Activated T-cell treated with anti-CD3 and anti-CD28 coated beads, Interleukin-2, amount 50 U/mL, for 72 hours (primary cell): Measurements from ENCODE around the gene CRHR1. TPM values are rescaled to one million over a fixed set of nuclear protein-coding genes. Genes with fewer than 3 reads are reported as not detected.

Experiments used
- ATAC-seq, 2 donors: fragments of 150-1000 bp; cut with Tn5 transposase; replicated peaks in 1 of 2; 2 replicates each; pipeline ENCODE4 v1.10.0; 2021; ENCODE audit warnings: moderate library complexity in 2 of 2, mild to moderate bottlenecking in 1 of 2
- DNase-seq, 2 donors: peaks; one replicate each; pipeline ENCODE4 v3.0.0; 2021 to 2022; ENCODE audit warnings: mixed read lengths in 1 of 2
- H3K27ac Mint-ChIP-seq: one replicate; pipeline ENCODE4 v1.8.0; 2022; ENCODE audit warnings: mild to moderate bottlenecking, moderate library complexity, mixed read lengths
- H3K27me3 Mint-ChIP-seq: one replicate; pipeline ENCODE4 v1.8.0; 2022; ENCODE audit warnings: low read depth, mixed read lengths
- H3K36me3 Mint-ChIP-seq, 2 donors: one replicate each; pipeline ENCODE4 v1.8.0; 2022; ENCODE audit warnings: mixed read lengths in 2 of 2, mild to moderate bottlenecking in 1 of 2; ENCODE audit not compliant: insufficient read depth in 2 of 2
- H3K4me1 Mint-ChIP-seq: one replicate; pipeline ENCODE4 v1.8.0; 2022; ENCODE audit warnings: low read depth, mixed read lengths
- H3K4me3 Mint-ChIP-seq, 2 donors: one replicate each; pipeline ENCODE4 v1.8.0; 2022; ENCODE audit warnings: mild to moderate bottlenecking in 2 of 2, mixed read lengths in 2 of 2, moderate library complexity in 2 of 2
- H3K9me3 Mint-ChIP-seq, 2 donors: one replicate each; pipeline ENCODE4 v1.8.0; 2022; ENCODE audit warnings: mixed read lengths in 2 of 2
- total RNA-seq, 2 donors: library from RNA; stranded (reverse); gene quantifications; one replicate each; pipeline ENCODE4 v1.2.3, GENCODE V29; 2022

CRHR1 gene
- total RNA-seq, 2 donors from 2014 or later: not detected

DNA sequence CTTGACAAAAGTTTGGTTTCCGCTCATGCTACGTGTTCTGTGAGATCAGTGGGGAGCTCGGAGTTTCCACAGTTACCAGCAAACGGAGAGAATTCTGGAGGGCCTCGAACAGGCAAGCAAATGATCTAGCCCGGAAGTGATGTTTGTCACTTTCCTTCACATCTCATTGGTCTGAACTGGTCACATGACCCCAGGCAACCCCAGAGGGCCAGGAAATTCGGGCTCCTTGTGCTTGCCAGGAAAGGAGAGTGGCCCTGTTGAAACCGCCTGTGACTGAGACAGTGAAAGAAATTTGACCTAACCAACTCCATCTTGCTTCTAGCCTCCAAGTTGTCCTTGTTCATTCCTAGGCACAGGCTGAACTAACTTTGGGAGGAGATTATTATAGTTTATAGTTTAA, 83.6 kb downstream of the CRHR1 start:
- no peaks in the 10 kb centered on the region for H3K9me3 Mint-ChIP-seq
- peaks cover 17% of the 10 kb centered on the region for H3K4me1 Mint-ChIP-seq
- no peaks in the 10 kb centered on the region for H3K36me3 Mint-ChIP-seq
- H3K27me3 Mint-ChIP-seq: peaks cover 30% of the 10 kb centered on the region
- no peak for DNase-seq
- no peak overlapping the region for H3K27ac Mint-ChIP-seq
- ATAC-seq: no peak
- H3K4me3 Mint-ChIP-seq: no peak overlapping the region

DNA sequence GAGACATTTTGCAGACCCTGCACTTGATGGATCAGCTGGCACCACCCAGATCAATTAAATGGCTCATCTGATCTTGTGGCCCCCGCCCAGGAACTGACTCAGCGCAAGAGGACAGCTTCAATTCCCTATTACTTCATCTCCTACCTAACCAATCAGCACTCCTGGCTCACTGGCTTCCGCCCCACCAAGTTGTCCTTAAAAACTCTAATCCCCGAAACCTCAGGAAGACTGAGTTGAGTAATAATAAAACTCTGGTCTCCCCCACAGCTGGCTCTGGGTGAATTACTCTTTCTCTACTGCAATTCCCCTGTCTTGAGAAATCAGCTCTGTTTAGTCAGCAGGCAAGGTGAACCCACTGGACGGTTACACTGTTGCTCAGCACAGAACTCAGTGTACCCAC, 84.2 kb downstream of the CRHR1 start:
- peaks cover 30% of the 10 kb centered on the region for H3K27me3 Mint-ChIP-seq
- DNase-seq (no peak), ATAC-seq (no peak)
- no peak overlapping the region for H3K4me3 Mint-ChIP-seq
- no peaks in the 10 kb centered on the region for H3K36me3 Mint-ChIP-seq
- no peak overlapping the region for H3K27ac Mint-ChIP-seq
- peaks cover 19% of the 10 kb centered on the region for H3K4me1 Mint-ChIP-seq
- H3K9me3 Mint-ChIP-seq: no peaks in the 10 kb centered on the region

DNA sequence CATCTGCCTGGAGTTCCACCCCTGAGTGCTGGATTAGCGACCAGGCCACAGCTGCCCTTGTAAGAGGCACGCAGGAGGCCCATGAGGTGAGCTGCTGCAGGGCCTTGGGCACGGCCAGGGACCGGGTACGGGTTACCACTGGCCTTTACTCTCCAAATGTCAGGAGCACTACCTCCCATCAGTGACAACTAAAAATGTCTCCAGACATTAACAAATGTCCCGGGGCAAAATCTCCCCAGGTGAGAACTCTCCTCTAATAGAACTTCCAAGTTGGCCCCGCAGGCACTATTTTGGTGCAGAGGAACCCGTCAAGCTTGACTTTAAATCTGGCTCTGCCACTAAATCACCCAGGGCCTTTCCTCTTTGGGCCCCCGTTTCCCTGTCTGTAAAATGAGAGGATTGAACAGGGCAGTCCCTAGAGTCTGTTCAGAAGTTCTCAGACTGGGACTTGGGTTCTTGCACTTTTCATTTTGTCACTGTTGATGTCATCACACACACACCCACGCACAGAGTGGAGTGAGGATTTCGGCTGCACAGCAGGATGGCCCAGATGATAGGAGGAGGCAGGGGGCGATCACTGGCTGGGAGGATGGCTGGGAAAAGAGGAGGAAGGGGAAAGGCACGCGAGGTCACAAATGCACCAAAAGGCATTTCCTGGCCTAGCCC, 85.7 kb downstream of the CRHR1 start:
- no peak for DNase-seq
- ATAC-seq: no peak
- Mint-ChIP-seq H3K27me3 (peaks cover 18% of the 10 kb centered on the region), H3K4me1 (peaks cover 20% of the 10 kb centered on the region), H3K36me3 (no peaks in the 10 kb centered on the region), H3K9me3 (no peaks in the 10 kb centered on the region), H3K4me3 (no peak overlapping the region), H3K27ac (no peak overlapping the region)

- Mint-ChIP-seq H3K9me3 (no peaks in the 10 kb centered on the region), H3K4me3 (no peak overlapping the region), H3K4me1 (peaks cover 20% of the 10 kb centered on the region), H3K27me3 (peaks cover 12% of the 10 kb centered on the region), H3K27ac (no peak overlapping the region), H3K36me3 (no peaks in the 10 kb centered on the region)
- ATAC-seq (no peak), DNase-seq (no peak)
Observed at GRCh38 chr17:45870342-45870974, 86.3 kb downstream of the CRHR1 start.

DNA sequence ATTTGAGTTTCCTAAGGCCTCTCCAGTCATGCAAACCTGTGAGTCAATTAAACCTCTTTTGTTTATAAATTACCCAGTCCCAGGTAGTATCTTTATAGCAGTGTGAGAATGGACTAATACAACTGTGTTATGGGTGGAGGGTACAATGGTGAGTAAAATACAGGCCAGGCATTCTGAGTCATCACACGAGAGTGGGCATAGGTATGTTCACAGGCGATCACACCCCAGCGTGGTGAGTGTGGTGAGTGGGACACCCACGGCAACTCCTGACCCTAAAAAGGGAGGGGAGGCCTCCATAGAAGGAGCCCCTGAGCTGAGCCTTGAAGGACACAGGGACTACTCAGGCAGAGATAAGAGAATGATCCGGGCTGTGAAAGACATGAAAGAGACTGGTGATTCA, 87.6 kb downstream of the CRHR1 start:
- DNase-seq: peak in 1 of 2 donors; percentile 19
- Mint-ChIP-seq H3K4me1 (peaks cover 20% of the 10 kb centered on the region), H3K36me3 (no peaks in the 10 kb centered on the region), H3K4me3 (no peak overlapping the region), H3K27ac (no peak overlapping the region), H3K27me3 (peaks cover 5% of the 10 kb centered on the region), H3K9me3 (no peaks in the 10 kb centered on the region)
- peak; percentile 47 for ATAC-seq

DNA sequence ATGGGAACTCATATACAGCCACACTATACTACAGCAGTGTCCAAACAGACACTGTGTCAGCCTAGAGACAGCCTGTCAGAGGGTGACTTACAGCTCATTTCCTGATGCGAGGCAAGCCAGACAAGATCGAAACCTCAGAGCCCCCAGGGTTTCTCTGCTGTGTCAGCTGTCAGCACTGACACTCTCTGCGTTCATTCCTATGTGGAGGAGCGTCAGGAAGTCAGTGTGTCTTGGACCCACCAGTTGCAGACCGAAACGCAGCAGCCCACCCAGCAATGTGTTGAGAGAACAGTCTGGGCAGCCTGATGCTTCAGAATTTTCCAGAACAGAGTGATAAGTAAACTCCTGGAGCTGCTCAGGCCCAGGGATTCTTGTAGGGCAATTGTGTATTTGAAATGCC, 89.6 kb downstream of the CRHR1 start:
- H3K27ac Mint-ChIP-seq: no peak overlapping the region
- DNase-seq: peak; percentile 29 to 38

GRCh38 chr17:45874151-45874550, 90.0 kb downstream of the CRHR1 start:
- ATAC-seq (no peak), DNase-seq (no peak)
- H3K36me3 Mint-ChIP-seq: no peaks in the 10 kb centered on the region
- H3K27ac Mint-ChIP-seq: no peak overlapping the region
- H3K27me3 Mint-ChIP-seq: peaks cover 14% of the 10 kb centered on the region
- H3K9me3 Mint-ChIP-seq: no peaks in the 10 kb centered on the region
- no peak overlapping the region for H3K4me3 Mint-ChIP-seq
- peaks cover 20% of the 10 kb centered on the region for H3K4me1 Mint-ChIP-seq

More for the DNA sequence above, 89.6 kb downstream of the CRHR1 start:
- H3K4me1 Mint-ChIP-seq: peaks cover 20% of the 10 kb centered on the region
- no peaks in the 10 kb centered on the region for H3K9me3 Mint-ChIP-seq
- H3K4me3 Mint-ChIP-seq: peak overlapping the region; percentile 48 to 70
- ATAC-seq: peak; percentile 78 to 93
- no peaks in the 10 kb centered on the region for H3K36me3 Mint-ChIP-seq
- H3K27me3 Mint-ChIP-seq: peaks cover 14% of the 10 kb centered on the region

- no peaks in the 10 kb centered on the region for H3K9me3 Mint-ChIP-seq
- H3K4me3 Mint-ChIP-seq: no peak overlapping the region
- DNase-seq (no peak), ATAC-seq (no peak)
- H3K27me3 Mint-ChIP-seq: peaks cover 9% of the 10 kb centered on the region
- no peak overlapping the region for H3K27ac Mint-ChIP-seq
- H3K4me1 Mint-ChIP-seq: peaks cover 15% of the 10 kb centered on the region
- H3K36me3 Mint-ChIP-seq: no peaks in the 10 kb centered on the region
Observed at GRCh38 chr17:45876539-45876938, 92.4 kb downstream of the CRHR1 start.

DNA sequence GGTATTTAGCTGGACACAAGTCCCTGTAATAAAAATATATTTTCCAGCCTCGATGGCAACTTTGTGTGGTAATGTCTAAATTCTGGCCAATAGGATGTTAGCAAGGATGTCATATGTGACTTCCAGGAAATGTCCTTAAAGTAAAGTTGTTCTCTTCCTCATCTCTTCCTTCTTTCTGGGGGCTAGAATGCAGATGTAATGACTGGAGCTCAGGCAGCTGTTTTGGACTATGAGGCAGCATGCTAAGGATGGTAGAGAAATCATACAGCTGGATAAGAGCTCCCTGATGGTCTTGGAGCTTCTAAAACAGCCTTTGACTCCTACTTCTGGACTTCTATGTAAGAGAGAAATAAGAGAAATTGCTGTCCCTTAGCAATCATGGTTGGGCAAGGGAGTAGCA, 93.3 kb downstream of the CRHR1 start:
- Mint-ChIP-seq H3K4me3 (no peak overlapping the region), H3K27me3 (peaks cover 13% of the 10 kb centered on the region), H3K9me3 (no peaks in the 10 kb centered on the region), H3K4me1 (peaks cover 9% of the 10 kb centered on the region), H3K36me3 (no peaks in the 10 kb centered on the region), H3K27ac (no peak overlapping the region)
- DNase-seq (no peak), ATAC-seq (no peak)

DNA sequence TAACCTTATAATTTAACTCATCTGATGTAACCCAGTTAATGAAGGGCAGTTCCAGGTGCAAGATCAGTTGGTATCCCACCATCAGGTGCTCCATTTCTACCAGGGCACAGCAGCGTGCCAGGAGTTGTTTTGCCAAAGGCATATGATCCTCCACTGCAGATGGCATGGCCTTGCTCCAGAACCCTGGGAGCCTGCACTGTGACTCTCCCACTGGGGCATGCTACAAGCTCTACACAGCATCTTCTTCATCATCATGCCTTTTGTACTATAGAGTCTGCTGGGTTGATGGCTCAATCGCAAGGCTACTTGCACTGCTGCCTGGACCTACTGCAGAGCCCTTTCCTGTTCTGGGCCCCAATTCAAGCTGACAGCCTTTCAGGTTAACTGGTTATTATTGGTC, 98.9 kb downstream of the CRHR1 start:
- Mint-ChIP-seq H3K27ac (no peak overlapping the region), H3K4me1 (peaks cover under 1% of the 10 kb centered on the region), H3K4me3 (no peak overlapping the region), H3K36me3 (no peaks in the 10 kb centered on the region), H3K9me3 (peaks cover 5% of the 10 kb centered on the region in 2 donors), H3K27me3 (peaks cover 6% of the 10 kb centered on the region)
- ATAC-seq: no peak
- no peak for DNase-seq

Other genes starting within 250 kb of the CRHR1 start
- gene SPPL2C, start 60.6 kb downstream of the CRHR1 start, total RNA-seq: not detected
- gene MAPT, start 110.2 kb downstream of the CRHR1 start, total RNA-seq: 1 to 10 TPM in 1 of 2 donors, under 1 TPM in 1; 0.86 to 2.1 TPM
- not detected for gene STH, start 214.9 kb downstream of the CRHR1 start, total RNA-seq